SU-DHL-6 (cell line): ENCODE results near the gene SPRY2.

Source experiments
- H2AFZ ChIP-seq: fragments of 200-600 bp; sonication (generic); 2 replicates; pipeline ENCODE4 v1.6.1; 2014; ENCODE audit warnings: low read depth, mild to moderate bottlenecking, moderate library complexity, mixed read lengths, antibody characterized with exemption, low read length; ENCODE audit not compliant: severe bottlenecking
- H3F3A ChIP-seq: fragments of 200-600 bp; shearing (Covaris generic); 2 replicates; pipeline ENCODE4 v1.6.0; 2016; ENCODE audit warnings: antibody characterized with exemption, mild to moderate bottlenecking; ENCODE audit not compliant: insufficient read depth
- H3K27ac ChIP-seq: fragments of 200-600 bp; sonication (generic); 2 replicates; pipeline ENCODE4 v1.5.1; 2016; ENCODE audit warnings: low read depth, mild to moderate bottlenecking, low read length, moderate library complexity, mixed read lengths
- H3K27me3 ChIP-seq: fragments of 200-600 bp; sonication (generic), shearing (Covaris generic); 2 replicates; pipeline ENCODE4 v1.6.0; 2014; ENCODE audit warnings: mild to moderate bottlenecking, low read length
- H3K36me3 ChIP-seq: fragments of 200-600 bp; sonication (generic); 2 replicates; pipeline ENCODE4 v1.6.1; 2014; ENCODE audit warnings: mild to moderate bottlenecking, low read length, mixed read lengths
- H3K4me2 ChIP-seq: fragments of 300-600, 200-600 bp; shearing (Covaris generic), sonication (generic); 2 replicates; pipeline ENCODE4 v1.6.0; 2014; ENCODE audit warnings: low read length, low read depth, mild to moderate bottlenecking; ENCODE audit not compliant: poor library complexity, severe bottlenecking
- H3K4me3 ChIP-seq: fragments of 200-600 bp; sonication (generic); 2 replicates; pipeline ENCODE4 v1.5.1; 2014; ENCODE audit warnings: antibody characterized with exemption, low read length, mild to moderate bottlenecking, mixed read lengths; ENCODE audit not compliant: insufficient read depth, poor library complexity, severe bottlenecking
- H3K79me2 ChIP-seq: fragments of 200-600 bp; sonication (generic); 2 replicates; pipeline ENCODE4 v1.6.1; 2014; ENCODE audit warnings: mild to moderate bottlenecking, low read length, moderate library complexity; ENCODE audit not compliant: insufficient read depth
- H3K9ac ChIP-seq: fragments of 200-600 bp; sonication (generic); 2 replicates; pipeline ENCODE4 v1.7.0; 2014; ENCODE audit warnings: mild to moderate bottlenecking, low read length
- H3K9me2 ChIP-seq: fragments of 200-600 bp; sonication (generic); replicated peaks from 2 replicates; pipeline ENCODE4 v1.6.1; 2014; ENCODE audit warnings: low read length; ENCODE audit not compliant: insufficient read depth
- H3K9me3 ChIP-seq: fragments of 200-600 bp; sonication (generic); 2 replicates; pipeline ENCODE4 v1.6.1; 2014; ENCODE audit warnings: low read length, mixed read lengths; ENCODE audit not compliant: insufficient read depth
- H4K20me1 ChIP-seq: fragments of 200-600 bp; sonication (generic); 2 replicates; pipeline ENCODE4 v1.6.1; 2014; ENCODE audit warnings: low read depth, mild to moderate bottlenecking, antibody characterized with exemption, low read length, moderate library complexity, mixed read lengths
- EZH2phosphoT487 ChIP-seq: fragments of 200-600 bp; sonication (generic), shearing (Covaris generic); conservative IDR thresholded peaks from 2 replicates; pipeline ENCODE4 v1.6.1; 2018; ENCODE audit warnings: mild to moderate bottlenecking, antibody characterized with exemption, low read length, moderate library complexity, mixed read lengths
- TF ChIP-seq, protein P1 (sequence below): fragments of 200-600 bp; sonication (generic); IDR thresholded peaks from one replicate; pipeline ENCODE4 v1.5.1; 2017; ENCODE audit warnings: antibody characterized with exemption, mild to moderate bottlenecking, low read length, moderate library complexity; ENCODE audit not compliant: insufficient read depth, poor library complexity, severe bottlenecking

The SPRY2 gene, protein sequence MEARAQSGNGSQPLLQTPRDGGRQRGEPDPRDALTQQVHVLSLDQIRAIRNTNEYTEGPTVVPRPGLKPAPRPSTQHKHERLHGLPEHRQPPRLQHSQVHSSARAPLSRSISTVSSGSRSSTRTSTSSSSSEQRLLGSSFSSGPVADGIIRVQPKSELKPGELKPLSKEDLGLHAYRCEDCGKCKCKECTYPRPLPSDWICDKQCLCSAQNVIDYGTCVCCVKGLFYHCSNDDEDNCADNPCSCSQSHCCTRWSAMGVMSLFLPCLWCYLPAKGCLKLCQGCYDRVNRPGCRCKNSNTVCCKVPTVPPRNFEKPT

DNA sequence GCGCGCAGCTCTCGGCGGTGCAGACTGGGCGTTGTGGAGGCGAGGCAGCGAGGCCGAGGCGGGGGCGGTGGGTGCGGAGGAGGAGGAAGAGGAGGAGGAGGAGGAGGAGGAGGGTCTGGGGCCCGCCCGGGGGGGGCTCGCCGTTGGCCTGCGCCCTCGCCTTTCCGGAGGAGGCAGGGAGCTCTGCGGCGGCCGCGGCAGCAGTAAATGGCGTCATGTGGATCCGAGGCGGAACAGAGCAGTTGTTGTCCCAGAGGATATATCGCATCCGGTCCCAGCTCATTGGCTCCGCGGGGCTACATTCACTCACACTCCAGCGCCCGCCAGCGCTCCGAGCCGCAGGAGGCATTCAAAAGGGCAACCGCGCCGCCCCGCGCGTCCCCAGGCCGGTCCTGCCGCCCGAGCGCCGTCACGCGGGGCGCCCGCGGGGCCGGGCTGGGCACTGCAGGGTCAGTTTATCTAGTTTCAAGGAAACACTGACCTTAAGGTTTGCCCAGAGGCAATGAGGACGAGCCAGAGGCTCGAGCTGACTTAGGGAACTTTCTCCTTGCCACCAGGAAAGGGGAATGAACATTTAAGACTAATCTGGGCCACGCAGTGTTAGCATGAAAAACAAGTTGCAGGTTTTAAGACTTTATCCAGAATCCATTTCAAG, at the start of gene SPRY2:
Gene SPRY2, minus strand, starts transcription at position 26 of the 655 bp plus-strand sequence. CDS start 3,421 bp downstream, outside the sequence.
- Histone ChIP-seq H3K36me3 (no peaks in the 10 kb centered on the region), H3K4me3 (no peak within 1 kb of the TSS), H4K20me1 (no peaks in the 10 kb centered on the region), H2AFZ (no peak within 1 kb of the TSS), H3K79me2 (no peaks in the 10 kb centered on the region), H3K9ac (no peak within 1 kb of the TSS), H3K9me3 (no peaks in the 10 kb centered on the region), H3K27me3 (no peaks in the 10 kb centered on the region), H3K4me2 (no peak within 1 kb of the TSS), H3K9me2 (no peaks in the 10 kb centered on the region), H3F3A (no peaks in the 10 kb centered on the region), H3K27ac (no peak within 1 kb of the TSS)
- TF ChIP-seq, protein P1, sequence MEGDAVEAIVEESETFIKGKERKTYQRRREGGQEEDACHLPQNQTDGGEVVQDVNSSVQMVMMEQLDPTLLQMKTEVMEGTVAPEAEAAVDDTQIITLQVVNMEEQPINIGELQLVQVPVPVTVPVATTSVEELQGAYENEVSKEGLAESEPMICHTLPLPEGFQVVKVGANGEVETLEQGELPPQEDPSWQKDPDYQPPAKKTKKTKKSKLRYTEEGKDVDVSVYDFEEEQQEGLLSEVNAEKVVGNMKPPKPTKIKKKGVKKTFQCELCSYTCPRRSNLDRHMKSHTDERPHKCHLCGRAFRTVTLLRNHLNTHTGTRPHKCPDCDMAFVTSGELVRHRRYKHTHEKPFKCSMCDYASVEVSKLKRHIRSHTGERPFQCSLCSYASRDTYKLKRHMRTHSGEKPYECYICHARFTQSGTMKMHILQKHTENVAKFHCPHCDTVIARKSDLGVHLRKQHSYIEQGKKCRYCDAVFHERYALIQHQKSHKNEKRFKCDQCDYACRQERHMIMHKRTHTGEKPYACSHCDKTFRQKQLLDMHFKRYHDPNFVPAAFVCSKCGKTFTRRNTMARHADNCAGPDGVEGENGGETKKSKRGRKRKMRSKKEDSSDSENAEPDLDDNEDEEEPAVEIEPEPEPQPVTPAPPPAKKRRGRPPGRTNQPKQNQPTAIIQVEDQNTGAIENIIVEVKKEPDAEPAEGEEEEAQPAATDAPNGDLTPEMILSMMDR, result no peak
- no peak for TF ChIP-seq EZH2phosphoT487

DNA sequence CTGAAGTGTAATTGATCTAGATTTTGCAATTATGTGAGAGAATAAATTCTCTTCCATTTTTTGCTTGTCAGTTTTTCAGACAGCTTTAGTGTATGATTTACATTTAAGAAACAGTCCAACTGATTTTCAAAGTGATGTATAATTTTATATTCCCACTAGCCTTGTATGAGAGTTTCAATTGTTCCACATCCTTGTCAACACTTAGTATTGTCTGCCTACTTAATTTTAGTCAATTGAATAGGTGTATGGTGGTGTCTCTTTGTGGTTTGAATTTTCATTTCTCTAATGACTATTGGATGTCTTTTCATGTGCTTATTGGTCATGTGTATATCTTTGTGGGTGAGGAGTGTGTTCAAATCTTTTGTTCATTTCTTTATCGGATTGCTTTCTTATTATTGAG, 49.4 kb upstream of the SPRY2 start:
- H4K20me1 ChIP-seq, result no peaks in the 10 kb centered on the region
- no peaks in the 10 kb centered on the region for H3K79me2 ChIP-seq
- no peaks in the 10 kb centered on the region for H3K36me3 ChIP-seq
- no peaks in the 10 kb centered on the region for H3K9me2 ChIP-seq
- no peak overlapping the region for H3K4me3 ChIP-seq
- TF ChIP-seq, protein P1, result no peak
- TF ChIP-seq EZH2phosphoT487, result no peak
- H3F3A ChIP-seq, result no peaks in the 10 kb centered on the region
- no peak overlapping the region for H2AFZ ChIP-seq
- no peaks in the 10 kb centered on the region for H3K27me3 ChIP-seq
- no peaks in the 10 kb centered on the region for H3K9me3 ChIP-seq
- H3K9ac ChIP-seq, result no peak overlapping the region
- no peak overlapping the region for H3K27ac ChIP-seq
- H3K4me2 ChIP-seq, result no peak overlapping the region

DNA sequence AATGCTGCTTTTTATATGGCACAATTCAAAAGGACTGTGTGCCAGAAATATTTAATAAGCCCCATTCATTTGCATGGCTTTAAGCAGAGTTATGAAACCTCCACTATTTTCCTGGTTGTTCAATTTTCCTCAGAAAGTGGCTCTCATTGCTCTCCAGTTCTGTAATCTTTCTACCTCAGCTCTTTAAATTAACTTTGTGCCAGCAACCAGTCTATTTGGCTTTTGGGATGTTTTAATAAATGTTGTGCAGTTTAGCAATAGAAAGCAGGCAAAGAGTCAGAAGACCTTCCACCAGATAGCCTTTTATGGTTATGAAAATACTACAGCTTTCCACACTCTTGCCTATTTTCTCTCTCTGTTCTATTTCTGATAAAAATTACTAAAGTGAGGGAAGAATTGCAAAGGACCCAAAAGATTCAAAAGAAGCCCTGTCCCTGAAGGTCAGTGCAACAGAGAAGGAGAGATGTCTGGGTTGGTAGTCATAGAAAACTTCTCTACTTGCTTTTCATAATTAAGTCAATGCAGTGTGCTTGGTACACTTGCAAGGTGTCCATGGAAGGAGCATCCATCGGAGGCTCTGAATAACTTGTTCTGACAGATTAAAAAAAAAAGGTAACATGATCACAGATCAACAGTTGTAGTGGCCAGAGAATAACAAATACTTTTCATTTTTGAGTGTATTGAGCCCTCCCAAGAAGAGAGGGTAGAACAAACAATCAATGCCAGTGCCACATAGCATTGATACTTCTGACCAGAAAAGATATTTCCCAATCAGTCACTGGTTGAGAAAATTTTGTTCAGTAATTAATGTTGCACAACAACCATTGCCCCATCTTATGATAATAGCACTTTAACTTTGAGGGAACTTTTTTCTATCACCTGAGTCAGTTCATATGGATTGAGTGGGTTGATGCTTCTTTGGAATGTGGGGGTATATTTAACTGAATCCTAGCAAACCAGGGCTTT, 48.4 kb upstream of the SPRY2 start:
- TF ChIP-seq, protein P1, result no peak
- TF ChIP-seq EZH2phosphoT487, result no peak
- H3K79me2 ChIP-seq, result no peaks in the 10 kb centered on the region

More for the DNA sequence above, 48.4 kb upstream of the SPRY2 start:
- Histone ChIP-seq H3K9me3 (no peaks in the 10 kb centered on the region), H4K20me1 (no peaks in the 10 kb centered on the region), H3K4me3 (no peak overlapping the region), H3F3A (no peaks in the 10 kb centered on the region), H3K9me2 (no peaks in the 10 kb centered on the region), H3K9ac (no peak overlapping the region), H3K36me3 (no peaks in the 10 kb centered on the region), H2AFZ (no peak overlapping the region), H3K27me3 (no peaks in the 10 kb centered on the region), H3K4me2 (no peak overlapping the region), H3K27ac (no peak overlapping the region)
